HEK293 (cell line): ENCODE data around the gene COLQ.

Experiments used
- CTCF ChIA-PET: fragments of 350-600 bp; formaldehyde crosslinking; extraction: SDS; loops from one replicate; lab custom pipeline; 2021; ENCODE audit warnings: antibody characterized with exemption; lab: Yijun Ruan, JAX
- POLR2A ChIA-PET: fragments of 300-600 bp; formaldehyde crosslinking; extraction: SDS; loops from one replicate; lab custom pipeline; 2020; ENCODE audit warnings: antibody characterized with exemption, inconsistent platforms; lab: Yijun Ruan, JAX
- H3K27ac ChIP-seq: fragments of 200-500 bp; sonication (Bioruptor generic); 2 replicates; pipeline ENCODE4 v1.5.1; 2014; ENCODE audit warnings: low read depth, low read length, control low read depth, inconsistent platforms; ENCODE audit errors: extremely low read depth
- H3K36me3 ChIP-seq, 2 experiments: fragments of 200-500 bp in 1 of 2; sonication (Bioruptor generic) in 1 of 2; 1 replicate in 1 of 2; 2 replicates in 1 of 2; pipeline ENCODE4 v1.5.1; 2014 to 2017; ENCODE audit warnings: inconsistent platforms in 2 of 2, low read length in 2 of 2; ENCODE audit not compliant: control insufficient read depth in 2 of 2, insufficient read depth in 1 of 2
- H3K4me1 ChIP-seq: fragments of 200-500 bp; sonication (Bioruptor generic); 2 replicates; pipeline ENCODE4 v1.5.1; 2014; ENCODE audit warnings: mild to moderate bottlenecking, low read length, inconsistent platforms; ENCODE audit not compliant: control insufficient read depth, insufficient read depth
- H3K4me3 ChIP-seq: 2 replicates; pipeline ENCODE4 v1.5.1; 2011; ENCODE audit warnings: low read depth, mild to moderate bottlenecking, control low read depth, low read length, moderate library complexity
- H3K9me3 ChIP-seq: fragments of 200-500 bp; sonication (Bioruptor generic); 2 replicates; pipeline ENCODE4 v1.5.1; 2014; ENCODE audit warnings: low read depth, low read length, inconsistent platforms; ENCODE audit not compliant: control insufficient read depth, insufficient read depth
- GFI1B ChIP-seq: fragments of 450-650 bp; formaldehyde crosslinking; IDR thresholded peaks from 2 replicates; pipeline ENCODE4 v1.5.1; 2016; ENCODE audit warnings: missing biosample characterization, missing genetic modification characterization
- MZF1 ChIP-seq: fragments of 450-650 bp; formaldehyde crosslinking; IDR thresholded peaks from 2 replicates; pipeline ENCODE4 v1.5.1; 2017; ENCODE audit warnings: missing biosample characterization, missing genetic modification characterization, borderline replicate concordance
- OVOL3 ChIP-seq: fragments of 450-650 bp; formaldehyde crosslinking; IDR thresholded peaks from 2 replicates; pipeline ENCODE4 v1.5.1; 2016; ENCODE audit warnings: missing biosample characterization, missing genetic modification characterization
- PRDM1 ChIP-seq: fragments of 450-650 bp; formaldehyde crosslinking; IDR thresholded peaks from 2 replicates; pipeline ENCODE4; 2016; ENCODE audit warnings: missing biosample characterization, missing genetic modification characterization
- ZBTB11 ChIP-seq: fragments of 450-650 bp; formaldehyde crosslinking; conservative IDR thresholded peaks from 2 replicates; pipeline ENCODE4 v1.5.1; 2016; ENCODE audit warnings: low read depth, missing biosample characterization, missing genetic modification characterization
- ZNF18 ChIP-seq: fragments of 450-650 bp; formaldehyde crosslinking; IDR thresholded peaks from 2 replicates; pipeline ENCODE4 v1.5.1; 2016; ENCODE audit warnings: missing biosample characterization, missing genetic modification characterization
- ZNF24 ChIP-seq: fragments of 450-650 bp; formaldehyde crosslinking; IDR thresholded peaks from 2 replicates; pipeline ENCODE4 v1.5.1; 2016; ENCODE audit warnings: missing biosample characterization, missing genetic modification characterization
- ZNF302 ChIP-seq: fragments of 450-650 bp; formaldehyde crosslinking; IDR thresholded peaks from 2 replicates; pipeline ENCODE4 v1.5.1; 2016; ENCODE audit warnings: missing biosample characterization, missing genetic modification characterization, low read depth
- ZNF391 ChIP-seq: fragments of 450-650 bp; formaldehyde crosslinking; IDR thresholded peaks from 2 replicates; pipeline ENCODE4 v1.5.1; 2016; ENCODE audit warnings: low read depth, missing biosample characterization, missing genetic modification characterization, borderline replicate concordance
- ZNF548 ChIP-seq: fragments of 450-650 bp; formaldehyde crosslinking; IDR thresholded peaks from 2 replicates; pipeline ENCODE4 v1.5.1; 2016; ENCODE audit warnings: missing biosample characterization, missing genetic modification characterization
- ZNF624 ChIP-seq: fragments of 450-650 bp; formaldehyde crosslinking; IDR thresholded peaks from 2 replicates; pipeline ENCODE4 v1.5.1; 2017; ENCODE audit warnings: missing biosample characterization, missing genetic modification characterization
- ZNF660 ChIP-seq: fragments of 450-650 bp; IDR thresholded peaks from 2 replicates; pipeline ENCODE4 v1.5.1; 2018; ENCODE audit warnings: missing biosample characterization, mild to moderate bottlenecking, missing genetic modification characterization
- ZNF768 ChIP-seq: fragments of 450-650 bp; formaldehyde crosslinking; IDR thresholded peaks from 2 replicates; pipeline ENCODE4 v1.5.1; 2018; ENCODE audit warnings: missing biosample characterization, mild to moderate bottlenecking, missing genetic modification characterization
- TF ChIP-seq, protein P1 (sequence below): fragments of 450-650 bp; formaldehyde crosslinking; IDR thresholded peaks from 2 replicates; pipeline ENCODE4 v1.5.1; 2017; ENCODE audit warnings: missing biosample characterization, missing genetic modification characterization
- TF ChIP-seq, protein P2 (sequence below): IDR thresholded peaks from 2 replicates; pipeline ENCODE4 v1.6.1; 2011; ENCODE audit warnings: mild to moderate bottlenecking, low read depth, low read length, borderline replicate concordance
- TF ChIP-seq, protein P3 (sequence below): fragments of 450-650 bp; IDR thresholded peaks from 2 replicates; pipeline ENCODE4 v1.5.1; 2018; ENCODE audit warnings: missing biosample characterization, missing genetic modification characterization
- TF ChIP-seq, protein P4 (sequence below): fragments of 450-650 bp; formaldehyde crosslinking; IDR thresholded peaks from 2 replicates; pipeline ENCODE4 v1.5.1; 2017; ENCODE audit warnings: missing biosample characterization, missing genetic modification characterization
- TF ChIP-seq, protein P5 (sequence below): fragments of 450-650 bp; formaldehyde crosslinking; IDR thresholded peaks from 2 replicates; pipeline ENCODE4 v1.5.0; 2017; ENCODE audit warnings: missing biosample characterization, missing genetic modification characterization, borderline replicate concordance

The COLQ gene

DNA sequence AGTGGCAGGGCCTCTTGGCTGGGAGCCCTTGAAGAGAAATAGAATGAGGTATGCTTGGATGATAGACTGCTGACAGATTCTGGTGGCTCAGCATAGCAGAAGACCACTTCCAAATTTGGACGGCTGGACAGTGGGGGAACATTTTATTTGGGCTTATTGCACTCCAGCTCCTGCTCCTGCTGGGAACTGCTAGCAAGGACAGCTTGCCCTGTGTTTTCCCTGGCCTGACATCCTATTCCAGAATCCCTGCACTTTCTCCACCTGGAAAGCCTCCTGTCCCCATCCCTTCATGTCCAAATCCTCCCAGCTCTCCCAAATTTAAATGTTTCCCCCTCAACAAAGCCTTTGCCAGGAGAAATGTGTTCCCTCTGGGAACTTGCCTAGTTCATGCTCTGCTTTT, 9.8 kb upstream of the COLQ start:
- no peaks in the 10 kb centered on the region for H3K9me3 ChIP-seq
- no peaks in the 10 kb centered on the region for H3K4me1 ChIP-seq
- TF ChIP-seq ZNF768 (tag by site-specific recombination) = no peak
- TF ChIP-seq ZNF24 (tag by site-specific recombination) = no peak
- no peak for TF ChIP-seq ZNF302 (tag by site-specific recombination)
- no peak for TF ChIP-seq GFI1B
- TF ChIP-seq, protein P1, sequence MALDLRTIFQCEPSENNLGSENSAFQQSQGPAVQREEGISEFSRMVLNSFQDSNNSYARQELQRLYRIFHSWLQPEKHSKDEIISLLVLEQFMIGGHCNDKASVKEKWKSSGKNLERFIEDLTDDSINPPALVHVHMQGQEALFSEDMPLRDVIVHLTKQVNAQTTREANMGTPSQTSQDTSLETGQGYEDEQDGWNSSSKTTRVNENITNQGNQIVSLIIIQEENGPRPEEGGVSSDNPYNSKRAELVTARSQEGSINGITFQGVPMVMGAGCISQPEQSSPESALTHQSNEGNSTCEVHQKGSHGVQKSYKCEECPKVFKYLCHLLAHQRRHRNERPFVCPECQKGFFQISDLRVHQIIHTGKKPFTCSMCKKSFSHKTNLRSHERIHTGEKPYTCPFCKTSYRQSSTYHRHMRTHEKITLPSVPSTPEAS (tag by site-specific recombination) = no peak
- TF ChIP-seq, protein P2, sequence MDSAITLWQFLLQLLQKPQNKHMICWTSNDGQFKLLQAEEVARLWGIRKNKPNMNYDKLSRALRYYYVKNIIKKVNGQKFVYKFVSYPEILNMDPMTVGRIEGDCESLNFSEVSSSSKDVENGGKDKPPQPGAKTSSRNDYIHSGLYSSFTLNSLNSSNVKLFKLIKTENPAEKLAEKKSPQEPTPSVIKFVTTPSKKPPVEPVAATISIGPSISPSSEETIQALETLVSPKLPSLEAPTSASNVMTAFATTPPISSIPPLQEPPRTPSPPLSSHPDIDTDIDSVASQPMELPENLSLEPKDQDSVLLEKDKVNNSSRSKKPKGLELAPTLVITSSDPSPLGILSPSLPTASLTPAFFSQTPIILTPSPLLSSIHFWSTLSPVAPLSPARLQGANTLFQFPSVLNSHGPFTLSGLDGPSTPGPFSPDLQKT = no peak
- no peak for TF ChIP-seq OVOL3 (tag by site-specific recombination)
- TF ChIP-seq ZBTB11 = no peak
- TF ChIP-seq, protein P3, sequence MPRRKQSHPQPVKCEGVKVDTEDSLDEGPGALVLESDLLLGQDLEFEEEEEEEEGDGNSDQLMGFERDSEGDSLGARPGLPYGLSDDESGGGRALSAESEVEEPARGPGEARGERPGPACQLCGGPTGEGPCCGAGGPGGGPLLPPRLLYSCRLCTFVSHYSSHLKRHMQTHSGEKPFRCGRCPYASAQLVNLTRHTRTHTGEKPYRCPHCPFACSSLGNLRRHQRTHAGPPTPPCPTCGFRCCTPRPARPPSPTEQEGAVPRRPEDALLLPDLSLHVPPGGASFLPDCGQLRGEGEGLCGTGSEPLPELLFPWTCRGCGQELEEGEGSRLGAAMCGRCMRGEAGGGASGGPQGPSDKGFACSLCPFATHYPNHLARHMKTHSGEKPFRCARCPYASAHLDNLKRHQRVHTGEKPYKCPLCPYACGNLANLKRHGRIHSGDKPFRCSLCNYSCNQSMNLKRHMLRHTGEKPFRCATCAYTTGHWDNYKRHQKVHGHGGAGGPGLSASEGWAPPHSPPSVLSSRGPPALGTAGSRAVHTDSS = no peak
- TF ChIP-seq, protein P4, sequence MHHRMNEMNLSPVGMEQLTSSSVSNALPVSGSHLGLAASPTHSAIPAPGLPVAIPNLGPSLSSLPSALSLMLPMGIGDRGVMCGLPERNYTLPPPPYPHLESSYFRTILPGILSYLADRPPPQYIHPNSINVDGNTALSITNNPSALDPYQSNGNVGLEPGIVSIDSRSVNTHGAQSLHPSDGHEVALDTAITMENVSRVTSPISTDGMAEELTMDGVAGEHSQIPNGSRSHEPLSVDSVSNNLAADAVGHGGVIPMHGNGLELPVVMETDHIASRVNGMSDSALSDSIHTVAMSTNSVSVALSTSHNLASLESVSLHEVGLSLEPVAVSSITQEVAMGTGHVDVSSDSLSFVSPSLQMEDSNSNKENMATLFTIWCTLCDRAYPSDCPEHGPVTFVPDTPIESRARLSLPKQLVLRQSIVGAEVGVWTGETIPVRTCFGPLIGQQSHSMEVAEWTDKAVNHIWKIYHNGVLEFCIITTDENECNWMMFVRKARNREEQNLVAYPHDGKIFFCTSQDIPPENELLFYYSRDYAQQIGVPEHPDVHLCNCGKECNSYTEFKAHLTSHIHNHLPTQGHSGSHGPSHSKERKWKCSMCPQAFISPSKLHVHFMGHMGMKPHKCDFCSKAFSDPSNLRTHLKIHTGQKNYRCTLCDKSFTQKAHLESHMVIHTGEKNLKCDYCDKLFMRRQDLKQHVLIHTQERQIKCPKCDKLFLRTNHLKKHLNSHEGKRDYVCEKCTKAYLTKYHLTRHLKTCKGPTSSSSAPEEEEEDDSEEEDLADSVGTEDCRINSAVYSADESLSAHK (tag by site-specific recombination) = no peak
- no peak for TF ChIP-seq ZNF18 (tag by site-specific recombination)
- TF ChIP-seq ZNF660 = no peak
- no peak for TF ChIP-seq PRDM1
- TF ChIP-seq ZNF624 (tag by site-specific recombination) = no peak
- no peak for TF ChIP-seq ZNF391 (tag by site-specific recombination)
- TF ChIP-seq ZNF548 (tag by site-specific recombination) = no peak
- TF ChIP-seq, protein P5, sequence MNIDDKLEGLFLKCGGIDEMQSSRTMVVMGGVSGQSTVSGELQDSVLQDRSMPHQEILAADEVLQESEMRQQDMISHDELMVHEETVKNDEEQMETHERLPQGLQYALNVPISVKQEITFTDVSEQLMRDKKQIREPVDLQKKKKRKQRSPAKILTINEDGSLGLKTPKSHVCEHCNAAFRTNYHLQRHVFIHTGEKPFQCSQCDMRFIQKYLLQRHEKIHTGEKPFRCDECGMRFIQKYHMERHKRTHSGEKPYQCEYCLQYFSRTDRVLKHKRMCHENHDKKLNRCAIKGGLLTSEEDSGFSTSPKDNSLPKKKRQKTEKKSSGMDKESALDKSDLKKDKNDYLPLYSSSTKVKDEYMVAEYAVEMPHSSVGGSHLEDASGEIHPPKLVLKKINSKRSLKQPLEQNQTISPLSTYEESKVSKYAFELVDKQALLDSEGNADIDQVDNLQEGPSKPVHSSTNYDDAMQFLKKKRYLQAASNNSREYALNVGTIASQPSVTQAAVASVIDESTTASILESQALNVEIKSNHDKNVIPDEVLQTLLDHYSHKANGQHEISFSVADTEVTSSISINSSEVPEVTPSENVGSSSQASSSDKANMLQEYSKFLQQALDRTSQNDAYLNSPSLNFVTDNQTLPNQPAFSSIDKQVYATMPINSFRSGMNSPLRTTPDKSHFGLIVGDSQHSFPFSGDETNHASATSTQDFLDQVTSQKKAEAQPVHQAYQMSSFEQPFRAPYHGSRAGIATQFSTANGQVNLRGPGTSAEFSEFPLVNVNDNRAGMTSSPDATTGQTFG (tag by site-specific recombination) = no peak
- no peak for TF ChIP-seq MZF1 (tag by site-specific recombination)
- TF ChIP-seq, all 188 proteins: peak for 0
- CTCF ChIA-PET = interaction anchor here (1.2 kb wide), 1 partner anchor 25 kb away, joined by 4 read pairs; no protein-coding TSS in a partner anchor
- Histone ChIP-seq H3K4me3 (no peak overlapping the region), H3K27ac (no peak overlapping the region), H3K36me3 (no peaks in the 10 kb centered on the region)
- POLR2A ChIA-PET = no interaction called here
